Measurements from ENCODE around the gene RIIAD1. TPM values are rescaled to one million over a fixed set of nuclear protein-coding genes. Genes with fewer than 3 reads are reported as not detected.

Gene RIIAD1
- total RNA-seq, 1 donor from 2014 or later, result not detected

Other genes with a start within 250 kb of the RIIAD1 start
- 0.09 and 0.16 TPM in 2 replicates for gene CGN, start 210.1 kb upstream of the RIIAD1 start, total RNA-seq
- 1.6 and 1.7 TPM in 2 replicates for gene TUFT1, start 181.2 kb upstream of the RIIAD1 start, total RNA-seq
- gene SNX27, start 109.5 kb upstream of the RIIAD1 start, total RNA-seq, result 26.9 and 29.5 TPM in 2 replicates
- gene CELF3, start 4.7 kb upstream of the RIIAD1 start, total RNA-seq, result not detected in 2 replicates
- 108 and 112 TPM in 2 replicates for gene MRPL9, start 42.0 kb downstream of the RIIAD1 start, total RNA-seq
- gene TDRKH, start 69.0 kb downstream of the RIIAD1 start, total RNA-seq, result 14.9 and 16.3 TPM in 2 replicates
- gene LINGO4, start 83.9 kb downstream of the RIIAD1 start, total RNA-seq, result not detected in 2 replicates
- gene RORC, start 110.3 kb downstream of the RIIAD1 start, total RNA-seq, result 0.16 and 0.32 TPM in 2 replicates
- 0.68 and 1.1 TPM in 2 replicates for gene C2CD4D, start 118.3 kb downstream of the RIIAD1 start, total RNA-seq
- not detected in 2 replicates for gene THEM5, start 132.2 kb downstream of the RIIAD1 start, total RNA-seq
- 48.8 and 49.3 TPM in 2 replicates for gene THEM4, start 188.0 kb downstream of the RIIAD1 start, total RNA-seq